Nephron (organoid): ENCODE data around the gene OR51A2.

ENCODE experiments used
- H3K27ac Mint-ChIP-seq, 3 experiments: 2 replicates each; pipeline ENCODE4 v1.8.0; 2020; ENCODE audit warnings: mixed read lengths in 3 of 3, mild to moderate bottlenecking in 2 of 3, moderate library complexity in 1 of 3
- H3K27me3 Mint-ChIP-seq: 2 replicates; pipeline ENCODE4 v1.8.0; 2021; ENCODE audit warnings: low read depth, mild to moderate bottlenecking, moderate library complexity, mixed read lengths
- H3K36me3 Mint-ChIP-seq: 2 replicates; pipeline ENCODE4 v1.8.0; 2020; ENCODE audit warnings: low read depth, mixed read lengths
- H3K4me1 Mint-ChIP-seq: 2 replicates; pipeline ENCODE4 v1.8.0; 2020; ENCODE audit warnings: mixed read lengths
- H3K4me3 Mint-ChIP-seq, 3 experiments: 2 replicates each; pipeline ENCODE4 v1.8.0; 2020; ENCODE audit warnings: mild to moderate bottlenecking in 3 of 3, mixed read lengths in 3 of 3, moderate library complexity in 2 of 3
- H3K9me3 Mint-ChIP-seq: 2 replicates; pipeline ENCODE4 v1.8.0; 2020; ENCODE audit warnings: mixed read lengths
- TF ChIP-seq, protein P1 (sequence below), 3 experiments: fragments of 200-600 bp; sonication (generic); IDR thresholded peaks; one replicate each; pipeline ENCODE4 v1.5.0; 2021; ENCODE audit warnings: antibody characterized with exemption in 3 of 3; ENCODE audit not compliant: unreplicated experiment in 3 of 3

The OR51A2 gene

DNA sequence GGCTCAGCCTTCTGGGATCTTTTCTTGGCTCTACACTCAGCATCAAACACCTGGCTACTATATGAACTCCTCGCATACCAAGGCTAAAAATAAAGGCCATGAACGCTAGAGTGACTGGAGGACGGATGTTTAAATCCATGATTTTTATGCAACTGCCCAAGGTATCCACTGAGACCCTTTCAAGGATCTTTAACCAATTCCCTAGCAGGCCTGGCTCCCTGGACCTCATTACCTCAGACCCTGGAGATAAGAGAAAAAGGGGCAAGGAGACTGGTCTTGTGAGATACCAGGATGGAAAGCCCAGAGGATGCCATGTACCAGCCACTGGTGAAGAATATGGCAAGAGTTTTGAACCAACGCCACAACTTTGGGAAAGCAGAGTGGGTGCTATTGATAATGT, 36.3 kb downstream of the OR51A2 start, which contains the start of gene OR51G2:
Gene OR51G2, minus strand, starts transcription at position 101 of the 400 bp plus-strand sequence. CDS start 3,687 bp downstream, outside the sequence.
- H3K4me3 Mint-ChIP-seq, result no peak within 1 kb of the TSS
- peaks cover 6% of the 10 kb centered on the region for H3K4me1 Mint-ChIP-seq
- TF ChIP-seq, protein P1, sequence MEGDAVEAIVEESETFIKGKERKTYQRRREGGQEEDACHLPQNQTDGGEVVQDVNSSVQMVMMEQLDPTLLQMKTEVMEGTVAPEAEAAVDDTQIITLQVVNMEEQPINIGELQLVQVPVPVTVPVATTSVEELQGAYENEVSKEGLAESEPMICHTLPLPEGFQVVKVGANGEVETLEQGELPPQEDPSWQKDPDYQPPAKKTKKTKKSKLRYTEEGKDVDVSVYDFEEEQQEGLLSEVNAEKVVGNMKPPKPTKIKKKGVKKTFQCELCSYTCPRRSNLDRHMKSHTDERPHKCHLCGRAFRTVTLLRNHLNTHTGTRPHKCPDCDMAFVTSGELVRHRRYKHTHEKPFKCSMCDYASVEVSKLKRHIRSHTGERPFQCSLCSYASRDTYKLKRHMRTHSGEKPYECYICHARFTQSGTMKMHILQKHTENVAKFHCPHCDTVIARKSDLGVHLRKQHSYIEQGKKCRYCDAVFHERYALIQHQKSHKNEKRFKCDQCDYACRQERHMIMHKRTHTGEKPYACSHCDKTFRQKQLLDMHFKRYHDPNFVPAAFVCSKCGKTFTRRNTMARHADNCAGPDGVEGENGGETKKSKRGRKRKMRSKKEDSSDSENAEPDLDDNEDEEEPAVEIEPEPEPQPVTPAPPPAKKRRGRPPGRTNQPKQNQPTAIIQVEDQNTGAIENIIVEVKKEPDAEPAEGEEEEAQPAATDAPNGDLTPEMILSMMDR (IDR thresholded peaks at IDR 0.05; ENCODE audit: unreplicated experiment in 3 of 3), result no peak
- no peaks in the 10 kb centered on the region for H3K9me3 Mint-ChIP-seq
- no peak within 1 kb of the TSS for H3K27ac Mint-ChIP-seq
- no peaks in the 10 kb centered on the region for H3K36me3 Mint-ChIP-seq
- no peaks in the 10 kb centered on the region for H3K27me3 Mint-ChIP-seq

DNA sequence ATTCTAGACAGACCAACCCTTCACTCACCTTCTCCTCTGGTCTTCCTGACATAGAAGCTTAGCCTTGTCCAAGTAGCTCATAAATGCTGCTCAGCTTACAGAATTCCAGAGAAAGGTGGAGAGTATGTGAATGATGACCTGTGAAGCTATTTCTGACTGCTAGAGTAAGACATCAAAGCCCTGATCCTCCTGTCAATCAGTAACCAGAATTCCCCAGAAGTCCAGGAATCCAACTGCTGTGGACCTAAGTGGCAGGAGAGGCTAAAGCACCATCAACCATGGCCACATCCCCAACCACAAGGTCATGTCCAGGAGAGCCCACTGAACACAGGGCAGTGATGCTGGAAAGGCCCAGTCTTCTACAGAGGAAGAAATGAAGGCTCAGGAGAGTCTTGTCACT, 38.9 kb downstream of the OR51A2 start:
- peaks cover 6% of the 10 kb centered on the region for H3K4me1 Mint-ChIP-seq
- TF ChIP-seq, protein P1 (IDR thresholded peaks at IDR 0.05; ENCODE audit: unreplicated experiment in 3 of 3), result no peak
- no peak overlapping the region for H3K4me3 Mint-ChIP-seq
- no peaks in the 10 kb centered on the region for H3K9me3 Mint-ChIP-seq
- H3K36me3 Mint-ChIP-seq, result no peaks in the 10 kb centered on the region
- no peaks in the 10 kb centered on the region for H3K27me3 Mint-ChIP-seq
- H3K27ac Mint-ChIP-seq, result peak overlapping the region; percentile 43 to 89 (median 82)
